Right cardiac atrium (tissue), 5 donors: ENCODE results near the gene RASA1. TPM values are rescaled to one million over a fixed set of nuclear protein-coding genes. Genes with fewer than 3 reads are reported as not detected.
"Not testable (repeated sequence)": the region's sequence is repeated elsewhere in the genome, so short reads cannot be mapped to it uniquely, and the experiment has no call there.

Source experiments
- ATAC-seq, 2 donors: fragments of 200-7000 bp; cut with Tn5 transposase; one replicate each; pipeline versions ENCODE4 v1.8.0 to v1.9.1; 2020; ENCODE audit warnings: moderate library complexity in 2 of 2, mild to moderate bottlenecking in 1 of 2
- DNase-seq, 3 donors: peaks; one replicate each; pipeline ENCODE4 v3.0.0-alpha.2; 2020
- H3K27ac ChIP-seq: one replicate; pipeline ENCODE4 v1.5.1; 2013; ENCODE audit warnings: mild to moderate bottlenecking, low read length, control low read depth, moderate library complexity
- H3K27me3 ChIP-seq: one replicate; pipeline ENCODE4 v1.6.1; 2013; ENCODE audit not compliant: control insufficient read depth, insufficient read depth
- H3K4me1 ChIP-seq: one replicate; pipeline ENCODE4 v1.6.1; 2013; ENCODE audit warnings: low read length; ENCODE audit not compliant: control insufficient read depth, insufficient read depth
- H3K4me3 ChIP-seq: one replicate; pipeline ENCODE4 v1.5.1; 2013; ENCODE audit warnings: low read length, control low read depth
- H3K9me3 ChIP-seq: one replicate; pipeline ENCODE4 v1.6.1; 2013; ENCODE audit warnings: low read length; ENCODE audit not compliant: control insufficient read depth
- WGBS: extraction: QIAGEN DNeasy Blood & Tissue Kit; methylation state at CpG from one replicate; pipeline ENCODE4 v1.1.7; 2013; 5-methylcytosine and 5-hydroxymethylcytosine counted together
- intact Hi-C, 4 donors: fragments of 100-400 bp; cut with DNase I; formaldehyde crosslinking; loops; one replicate each; pipeline versions ENCODE4 v1.11.0 to v1.14.0; 2022 to 2023
- polyA plus RNA-seq: library from polyadenylated mRNA; stranded (reverse); fragments of 200-250 nt; gene quantifications from one replicate; pipeline ENCODE4 v1.2.3, GENCODE V29; 2013
- total RNA-seq, 4 donors: library from RNA; stranded (reverse); fragmentation: NEBNext Ultra II Directional; extraction: Animal tissue kit (Norgen Biotek cat#: 25700); gene quantifications; one replicate each; pipeline ENCODE4 v1.2.1, GENCODE V29; 2021
- donor health status: healthy with polysubstance abuse.
- donor health status: DM: no; HTN: yes; CAD: no.
- donor health status: DM: no; HTN: no; CAD: no.
- donor health status: DM: no; HTN: yes; CAD: no; lungs with severe emphysema.
- donor health status: DM: yes; HTN: yes; CAD: no.

RASA1 gene
- total and polyA plus RNA-seq, 5 donors, result 8.7 to 21.2 (median 19.8) TPM

DNA sequence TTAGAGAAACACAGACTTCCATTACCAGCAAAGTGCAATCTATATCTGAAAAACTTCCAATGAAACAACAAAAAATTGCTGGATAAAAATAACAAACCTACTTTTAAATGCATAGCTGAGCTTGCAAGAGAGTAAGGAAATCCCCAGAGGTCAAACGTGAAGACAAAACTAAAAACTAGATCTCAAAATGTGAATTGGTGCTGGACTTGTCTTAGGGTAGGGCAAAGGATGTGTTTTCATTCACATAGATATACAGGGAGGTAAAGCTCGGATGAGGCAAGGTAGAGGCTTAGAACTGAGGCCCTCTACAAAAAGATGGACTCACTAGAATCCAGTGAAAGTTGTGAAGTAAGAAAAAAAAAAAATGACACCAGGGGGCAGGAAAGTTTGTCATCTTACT lies 13.6 kb upstream of the RASA1 start:
- no peaks in the 10 kb centered on the region for H3K27me3 ChIP-seq
- no peaks in the 10 kb centered on the region for H3K9me3 ChIP-seq
- no peaks in the 10 kb centered on the region for H3K4me1 ChIP-seq
- no peak for ATAC-seq
- H3K27ac ChIP-seq, result no peak overlapping the region
- no peak for DNase-seq
- 71% methylated on average over 2 of the region's 2 CpGs for WGBS
- intact Hi-C loops, result no loop called here
- no peak overlapping the region for H3K4me3 ChIP-seq

- 65% methylated on average over 1 of the region's 1 CpG for WGBS
- Histone ChIP-seq H3K4me3 (no peak overlapping the region), H3K27me3 (no peaks in the 10 kb centered on the region), H3K9me3 (no peaks in the 10 kb centered on the region), H3K27ac (no peak overlapping the region), H3K4me1 (no peaks in the 10 kb centered on the region)
- intact Hi-C loops, result no loop called here
- ATAC-seq (no peak), DNase-seq (no peak)
Observed at GRCh38 chr5:87258507-87258906, 9.2 kb upstream of the RASA1 start.

DNA sequence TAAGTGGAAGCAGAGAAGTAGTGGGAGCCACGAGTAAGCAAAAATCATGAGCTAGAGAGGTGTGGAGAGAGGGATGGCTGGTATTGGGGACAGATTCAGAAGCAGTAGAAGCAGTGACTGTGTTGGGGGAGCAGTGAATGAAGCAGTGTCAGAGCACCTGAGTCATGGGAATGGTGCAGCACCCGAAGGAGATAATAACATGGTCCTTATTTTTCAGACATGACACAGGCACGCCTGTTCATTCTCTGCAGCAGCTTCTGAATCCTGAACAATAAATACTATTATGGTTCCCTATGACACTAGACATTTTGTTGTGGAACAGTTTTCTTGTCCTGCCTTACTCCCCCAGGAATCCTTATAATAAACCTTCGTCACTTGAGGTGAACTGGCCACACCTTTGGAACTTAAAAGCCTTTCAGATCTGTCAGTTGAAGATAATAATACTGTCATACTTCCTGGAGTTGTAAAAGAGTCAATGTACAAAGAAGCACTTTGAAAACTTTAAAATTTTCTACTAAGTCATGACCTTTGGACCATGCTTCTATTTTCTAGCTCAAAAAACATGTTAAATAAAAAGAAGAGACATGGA lies 7.0 kb upstream of the RASA1 start:
- DNase-seq (no peak), ATAC-seq (no peak)
- H3K4me1 ChIP-seq, result no peaks in the 10 kb centered on the region
- no peak overlapping the region for H3K4me3 ChIP-seq
- no peak overlapping the region for H3K27ac ChIP-seq
- intact Hi-C loops, result no loop called here
- 71% methylated on average over 4 of the region's 4 CpGs for WGBS
- H3K9me3 ChIP-seq, result no peaks in the 10 kb centered on the region
- no peaks in the 10 kb centered on the region for H3K27me3 ChIP-seq

- H3K4me1 ChIP-seq, result no peaks in the 10 kb centered on the region
- H3K27ac ChIP-seq, result no peak overlapping the region
- H3K4me3 ChIP-seq, result no peak overlapping the region
- H3K9me3 ChIP-seq, result no peaks in the 10 kb centered on the region
- no peak for ATAC-seq
- no peak for DNase-seq
- no peaks in the 10 kb centered on the region for H3K27me3 ChIP-seq
- intact Hi-C loops, result no loop called here
- 59% methylated on average over 3 of the region's 3 CpGs for WGBS
Observed at GRCh38 chr5:87263498-87263897, 4.2 kb upstream of the RASA1 start.

DNA sequence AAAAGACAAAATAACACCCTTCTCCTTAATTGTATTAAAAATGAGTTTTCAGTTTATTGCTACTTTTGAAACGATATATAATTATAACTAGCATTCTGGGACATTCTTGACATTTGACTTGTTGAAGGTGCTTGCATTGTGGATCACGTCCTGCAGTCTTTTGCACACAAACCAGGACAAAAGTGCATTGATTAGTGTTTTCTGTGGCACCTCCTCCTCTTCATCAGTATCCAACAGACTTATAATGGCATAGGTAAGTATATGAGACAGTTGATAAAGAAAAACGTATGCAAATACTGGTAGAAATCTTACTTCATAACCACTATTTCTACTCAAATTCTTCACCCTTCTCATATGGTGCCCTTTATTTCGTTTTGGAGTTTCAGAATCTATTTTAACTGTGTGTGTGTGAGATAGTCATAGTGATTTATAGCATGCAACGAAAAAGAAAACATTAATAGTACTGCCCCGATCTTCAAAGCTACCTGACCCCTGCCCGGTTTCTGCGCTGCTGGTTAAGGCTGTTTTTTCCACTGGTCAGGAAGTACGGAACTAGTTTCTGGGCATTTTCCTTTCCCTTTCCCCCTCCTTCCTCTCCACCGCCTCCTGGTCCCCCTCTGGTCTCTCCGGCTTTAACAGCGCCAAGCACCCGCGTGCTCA lies 639 bp upstream of the RASA1 start:
- Histone ChIP-seq H3K9me3 (no peaks in the 10 kb centered on the region), H3K27me3 (no peaks in the 10 kb centered on the region), H3K4me3 (peak overlapping the region; percentile 84), H3K27ac (peak overlapping the region; percentile 93), H3K4me1 (no peaks in the 10 kb centered on the region)
- no peak for DNase-seq
- no peak for ATAC-seq
- 6% methylated on average over 14 of the region's 14 CpGs for WGBS
- intact Hi-C loops, result no loop called here

- WGBS, result under 1% methylated on average over 49 of the region's 49 CpGs
- peak overlapping the region; percentile 84 for H3K4me3 ChIP-seq
- DNase-seq, result peak; percentile 70 to 88 (median 87)
- no peaks in the 10 kb centered on the region for H3K27me3 ChIP-seq
- ATAC-seq, result peak; percentile 84 to 86
- intact Hi-C loops, result no loop called here
- H3K27ac ChIP-seq, result peak overlapping the region; percentile 46
- no peaks in the 10 kb centered on the region for H3K4me1 ChIP-seq
- no peaks in the 10 kb centered on the region for H3K9me3 ChIP-seq
Observed at GRCh38 chr5:87268126-87268969, 665 bp downstream of the RASA1 start.

DNA sequence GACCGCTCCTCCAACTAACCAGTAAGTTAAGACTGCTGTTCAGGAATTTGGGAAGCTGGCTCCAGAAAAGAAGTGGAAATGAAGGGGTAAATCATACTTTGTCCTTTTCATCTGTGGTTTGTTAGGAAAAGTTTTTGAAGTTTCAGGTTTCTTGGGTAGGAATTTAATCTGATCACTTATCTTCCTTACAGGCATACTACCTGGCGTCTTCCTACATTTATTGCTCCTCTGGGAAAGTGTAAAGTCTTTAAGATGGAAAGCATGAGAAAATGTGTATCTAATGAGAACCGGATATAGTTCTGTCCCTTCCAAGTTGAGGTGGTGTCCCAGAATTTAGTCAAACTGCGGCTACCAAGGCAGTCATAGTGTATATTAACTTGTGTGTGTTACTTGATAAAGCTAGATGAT lies 1.3 kb downstream of the RASA1 start:
- DNase-seq (no peak), ATAC-seq (no peak)
- whole genome bisulfite sequencing, result 3% methylated on average over 4 of the region's 4 CpGs
- Histone ChIP-seq H3K27ac (no peak overlapping the region), H3K27me3 (no peaks in the 10 kb centered on the region), H3K4me1 (peaks cover 1% of the 10 kb centered on the region), H3K4me3 (peak overlapping the region; percentile 84), H3K9me3 (no peaks in the 10 kb centered on the region)
- intact Hi-C loops, result no loop called here

DNA sequence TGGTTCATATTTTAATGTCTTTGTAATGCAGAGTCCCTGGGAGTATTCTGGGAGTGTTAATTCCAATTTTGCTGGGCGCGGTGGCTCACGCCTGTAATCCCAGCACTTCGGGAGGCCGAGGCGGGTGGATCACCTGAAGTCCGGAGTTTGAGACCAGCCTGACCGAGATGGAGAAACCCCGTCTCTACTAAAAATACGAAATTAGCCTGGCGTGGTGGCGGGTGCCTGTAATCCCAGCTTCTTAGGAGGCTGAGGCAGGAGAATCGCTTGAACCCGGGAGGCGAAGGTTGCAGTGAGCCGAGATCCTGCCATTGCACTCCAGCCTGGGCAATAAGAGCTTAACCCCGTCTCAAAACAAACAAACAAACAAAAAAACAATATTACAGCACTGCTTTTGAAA lies 3.2 kb downstream of the RASA1 start:
- not testable (repeated sequence) for H3K27me3 ChIP-seq, H3K4me3 ChIP-seq, DNase-seq, ATAC-seq, H3K9me3 ChIP-seq, H3K4me1 ChIP-seq, H3K27ac ChIP-seq
- intact Hi-C loops, result loop anchor here in 2 of 4 donors (10.0 kb wide), 2 partner anchors 64 to 74 kb away; no protein-coding TSS in a partner anchor
- WGBS, result 97% methylated on average over 17 of the region's 17 CpGs

GRCh38 chr5:87276655-87277054 lies 9.0 kb downstream of the RASA1 start:
- DNase-seq, result no peak
- Histone ChIP-seq H3K9me3 (no peaks in the 10 kb centered on the region), H3K4me1 (peaks cover 4% of the 10 kb centered on the region), H3K27me3 (no peaks in the 10 kb centered on the region), H3K27ac (no peak overlapping the region), H3K4me3 (no peak overlapping the region)
- intact Hi-C loops, result loop anchor here in 2 of 4 donors (10.0 kb wide), 2 partner anchors 58 to 68 kb away; no protein-coding TSS in a partner anchor
- ATAC-seq, result no peak
- WGBS, result 93% methylated on average over 1 of the region's 1 CpG

GRCh38 chr5:87277279-87277835 lies 9.7 kb downstream of the RASA1 start:
- Histone ChIP-seq H3K27ac (no peak overlapping the region), H3K27me3 (no peaks in the 10 kb centered on the region), H3K4me1 (peaks cover 4% of the 10 kb centered on the region), H3K4me3 (no peak overlapping the region), H3K9me3 (no peaks in the 10 kb centered on the region)
- ATAC-seq, result no peak
- intact Hi-C loops, result loop anchor here in 2 of 4 donors (10.0 kb wide), 2 partner anchors 57 to 67 kb away; no protein-coding TSS in a partner anchor
- no peak for DNase-seq
- WGBS, result 90% methylated on average over 2 of the region's 2 CpGs
